GM12874 (cell line): ENCODE measurements around the gene RBFOX1.

Source experiments
- TF ChIP-seq, protein P1 (sequence below): IDR thresholded peaks from 2 replicates; pipeline ENCODE4 v1.5.1; 2011; ENCODE audit warnings: low read depth, mild to moderate bottlenecking, control low read depth, low read length, moderate library complexity; ENCODE audit not compliant: insufficient read depth

RBFOX1 gene

DNA sequence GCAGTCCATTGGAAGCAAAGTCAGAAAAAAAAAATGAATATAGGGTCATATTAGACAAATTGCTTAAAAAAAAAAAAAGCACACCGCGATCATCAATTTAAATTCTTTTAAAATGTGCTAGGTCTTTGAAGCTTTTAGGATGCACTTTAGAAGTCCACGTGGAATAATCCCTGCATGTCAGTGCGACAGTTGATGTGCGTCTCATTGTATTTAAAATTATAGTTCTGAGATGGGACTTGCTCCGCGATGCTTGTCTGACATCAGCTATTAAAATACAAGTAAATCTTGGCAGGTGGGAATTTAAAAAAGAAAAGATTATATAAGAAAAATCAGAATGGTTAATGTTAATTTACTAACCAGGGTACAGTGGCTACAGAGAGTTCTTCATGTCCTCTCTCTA is 105.2 kb downstream of the RBFOX1 start:
- TF ChIP-seq, protein P1, sequence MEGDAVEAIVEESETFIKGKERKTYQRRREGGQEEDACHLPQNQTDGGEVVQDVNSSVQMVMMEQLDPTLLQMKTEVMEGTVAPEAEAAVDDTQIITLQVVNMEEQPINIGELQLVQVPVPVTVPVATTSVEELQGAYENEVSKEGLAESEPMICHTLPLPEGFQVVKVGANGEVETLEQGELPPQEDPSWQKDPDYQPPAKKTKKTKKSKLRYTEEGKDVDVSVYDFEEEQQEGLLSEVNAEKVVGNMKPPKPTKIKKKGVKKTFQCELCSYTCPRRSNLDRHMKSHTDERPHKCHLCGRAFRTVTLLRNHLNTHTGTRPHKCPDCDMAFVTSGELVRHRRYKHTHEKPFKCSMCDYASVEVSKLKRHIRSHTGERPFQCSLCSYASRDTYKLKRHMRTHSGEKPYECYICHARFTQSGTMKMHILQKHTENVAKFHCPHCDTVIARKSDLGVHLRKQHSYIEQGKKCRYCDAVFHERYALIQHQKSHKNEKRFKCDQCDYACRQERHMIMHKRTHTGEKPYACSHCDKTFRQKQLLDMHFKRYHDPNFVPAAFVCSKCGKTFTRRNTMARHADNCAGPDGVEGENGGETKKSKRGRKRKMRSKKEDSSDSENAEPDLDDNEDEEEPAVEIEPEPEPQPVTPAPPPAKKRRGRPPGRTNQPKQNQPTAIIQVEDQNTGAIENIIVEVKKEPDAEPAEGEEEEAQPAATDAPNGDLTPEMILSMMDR, result no peak

DNA sequence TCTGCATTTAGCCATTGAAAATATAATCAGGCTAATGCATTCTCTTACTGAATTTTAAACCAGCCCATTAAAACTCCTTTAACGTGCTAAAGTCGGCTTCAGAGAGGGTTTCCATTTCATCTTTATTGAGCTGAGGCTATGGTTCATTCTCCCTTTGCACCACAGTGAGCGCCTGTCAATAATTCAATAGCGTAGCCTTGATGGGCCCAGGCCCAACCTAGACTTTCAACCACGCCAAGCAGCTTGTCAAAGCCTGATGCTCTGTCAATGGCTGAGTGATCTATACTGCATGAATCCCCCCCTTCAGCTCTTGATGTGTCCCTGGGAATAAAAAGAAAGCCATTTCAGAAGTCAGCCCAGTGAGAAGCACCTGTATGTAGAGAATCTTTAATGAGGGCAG is 106.0 kb downstream of the RBFOX1 start:
- TF ChIP-seq, protein P1, result no peak

DNA sequence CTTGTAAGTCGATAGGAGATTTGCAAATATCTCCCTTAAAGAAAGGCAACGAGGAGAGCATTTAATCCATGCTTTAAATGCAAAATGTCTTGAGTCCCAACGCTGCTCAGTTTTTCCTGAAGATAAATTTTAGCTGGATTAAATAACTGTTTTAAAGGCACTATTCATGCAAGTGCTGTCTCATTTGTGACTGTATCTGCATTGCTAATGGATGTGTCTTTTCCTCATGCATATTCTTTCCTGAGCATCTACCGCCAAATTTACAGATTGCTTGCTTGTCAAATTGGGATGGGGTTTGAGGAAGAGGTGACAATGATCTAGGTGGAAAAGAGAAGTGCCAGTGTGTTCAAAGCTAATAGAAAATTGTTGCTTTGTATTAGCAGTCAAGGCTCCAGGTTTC is 106.9 kb downstream of the RBFOX1 start:
- TF ChIP-seq, protein P1, result no peak

DNA sequence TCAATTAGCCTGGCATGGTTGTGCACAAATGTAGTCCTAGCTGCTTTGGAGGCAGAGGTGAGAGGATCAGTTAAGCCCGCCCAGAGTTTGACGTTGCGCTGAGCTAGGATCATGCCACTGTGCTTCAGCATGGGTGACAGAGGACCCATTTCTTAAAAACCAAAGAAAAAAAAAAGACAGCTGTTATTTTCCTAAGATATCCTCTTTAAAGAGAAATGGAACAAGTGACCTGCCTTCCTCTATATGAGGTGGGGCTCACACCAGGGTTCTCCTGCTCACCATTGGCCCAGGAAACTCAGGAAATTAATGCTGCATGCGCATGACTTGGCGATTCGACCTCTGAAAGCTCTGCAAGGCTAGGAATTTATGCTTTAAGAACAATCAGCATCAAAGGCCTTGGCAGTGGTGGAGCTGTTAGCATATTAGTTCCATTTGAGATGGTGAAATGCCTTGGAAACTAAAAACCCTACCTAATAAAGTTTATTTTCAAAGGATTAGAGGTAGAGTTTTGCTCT is 108.3 kb downstream of the RBFOX1 start:
- TF ChIP-seq, protein P1, result no peak

DNA sequence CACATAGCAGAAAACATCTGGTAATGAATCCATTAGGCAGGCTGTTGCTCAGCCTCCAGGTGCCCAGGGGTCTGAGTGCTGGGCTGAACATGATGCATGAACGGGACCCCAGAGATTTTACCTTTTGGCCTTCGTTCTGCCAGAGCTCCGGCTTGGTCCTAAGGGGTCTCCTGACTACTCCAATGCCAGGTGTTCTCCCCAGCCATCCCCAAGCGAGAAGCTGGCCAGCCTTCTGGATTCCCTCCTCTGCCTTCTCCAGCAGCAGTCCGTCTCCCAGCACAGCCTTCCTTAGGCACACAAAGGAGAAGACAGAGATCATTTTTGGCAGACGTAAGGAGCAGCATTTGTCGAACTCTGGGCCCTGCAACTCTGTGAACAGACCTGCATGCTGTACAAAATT is 109.4 kb downstream of the RBFOX1 start:
- TF ChIP-seq, protein P1, result no peak

DNA sequence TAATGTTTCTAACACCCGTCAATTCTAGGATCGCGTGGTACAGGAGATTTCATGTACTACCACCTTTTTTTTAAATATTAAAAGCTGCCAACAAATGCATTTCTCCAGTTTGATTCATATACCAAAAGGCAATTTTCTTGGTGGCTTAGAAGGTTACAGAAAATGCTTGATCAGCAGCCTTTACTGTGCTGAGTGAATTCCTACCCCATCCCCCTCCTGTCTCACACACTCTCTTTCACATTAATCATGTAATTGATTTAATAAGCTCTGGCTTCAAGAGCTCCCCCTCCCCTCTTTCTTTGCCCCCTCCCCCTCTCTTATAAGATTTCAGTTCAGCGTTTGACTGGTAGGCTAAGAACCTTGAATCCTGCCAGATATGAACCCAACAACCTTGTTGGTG is 110.5 kb downstream of the RBFOX1 start:
- TF ChIP-seq, protein P1, result no peak

DNA sequence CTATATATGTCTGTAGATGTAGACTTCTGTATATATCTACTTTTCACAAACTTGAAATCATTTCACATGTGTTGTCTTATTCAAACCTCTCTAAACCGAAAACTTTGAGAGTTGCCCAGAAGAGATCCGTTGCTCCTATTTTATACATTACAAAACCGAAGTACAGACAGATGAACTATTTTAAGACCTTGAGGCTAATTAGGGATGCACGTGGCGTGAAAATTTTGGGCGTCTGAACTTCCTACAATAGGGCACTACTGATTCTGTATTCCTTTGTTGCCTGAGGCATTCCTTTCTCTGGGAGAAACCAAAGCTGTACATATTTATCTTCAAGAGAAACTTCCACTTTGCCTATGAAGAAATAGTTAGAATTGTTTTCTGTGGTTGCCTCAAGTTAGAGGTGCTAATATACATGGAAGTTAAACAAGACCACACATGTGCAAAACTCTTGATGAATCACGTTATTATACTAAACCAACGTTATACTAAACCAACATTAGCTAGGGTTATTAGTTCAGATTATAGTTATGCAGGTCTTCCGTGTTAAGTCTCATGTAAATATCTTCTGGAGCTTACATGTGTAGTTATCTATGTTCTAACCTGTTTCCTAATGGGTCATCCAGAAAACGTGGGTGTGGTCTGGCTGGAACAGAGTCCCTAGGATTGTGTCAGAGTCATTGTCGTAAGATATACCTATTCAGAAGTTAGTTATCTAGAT is 111.2 kb downstream of the RBFOX1 start:
- TF ChIP-seq, protein P1, result no peak

DNA sequence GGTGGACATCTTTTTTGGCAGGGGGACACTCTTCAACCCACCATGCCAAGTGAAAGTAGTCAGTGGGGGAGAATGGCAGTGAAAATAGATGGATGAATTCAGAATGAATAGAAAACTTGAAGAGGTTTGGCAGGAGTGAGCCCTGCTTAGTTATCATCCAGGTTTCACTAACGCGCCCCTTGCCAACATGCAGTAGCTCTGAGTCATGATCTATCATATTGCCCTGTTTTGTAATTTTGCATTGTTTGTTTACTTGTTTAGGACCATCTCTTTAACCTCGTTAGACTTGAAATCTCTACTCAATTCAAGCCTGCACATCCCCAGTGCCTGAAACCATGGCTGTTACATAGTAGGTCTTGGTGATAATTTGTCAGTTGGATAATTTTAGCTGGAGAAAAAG is 116.7 kb downstream of the RBFOX1 start:
- TF ChIP-seq, protein P1, result no peak
